Measurements from ENCODE around the gene ZNF580. TPM values are rescaled to one million over a fixed set of nuclear protein-coding genes. Genes with fewer than 3 reads are reported as not detected.

Gene ZNF580
- total and polyA plus RNA-seq, 2 of the 8 experiments (the other 6 are each of a cell fraction or from before 2014, with no cell fraction given): 12.0 to 24.6 TPM

GRCh38 chr19:55606817-55607216, 34.0 kb upstream of the ZNF580 start (continued):
- TF ChIP-seq RBBP5 (IDR thresholded peaks at IDR 0.05; ENCODE audit: borderline replicate concordance, low read depth, low read length) (no peak), PHF8 (conservative IDR thresholded peaks at IDR 0.05; ENCODE audit: low read depth, low read length) (no peak), POLR2A (IDR thresholded peaks at IDR 0.05; ENCODE audit: control extremely low read depth in 1 of 2, low read depth in 2 of 2, low read length in 2 of 2) (no peak)

Data from H1 (cell line).